GM18867 (cell line): ENCODE results near the gene CEACAM5.
"Not testable (repeated sequence)": the region's sequence is repeated elsewhere in the genome, so short reads cannot be mapped to it uniquely, and the experiment has no call there.

Source experiments
- ATAC-seq: cut with Tn5 transposase; IDR thresholded peaks from one replicate; pipeline ENCODE4 v1.9.1; 2021; ENCODE audit warnings: mild to moderate bottlenecking, moderate library complexity; ENCODE audit not compliant: unreplicated experiment

The CEACAM5 gene

DNA sequence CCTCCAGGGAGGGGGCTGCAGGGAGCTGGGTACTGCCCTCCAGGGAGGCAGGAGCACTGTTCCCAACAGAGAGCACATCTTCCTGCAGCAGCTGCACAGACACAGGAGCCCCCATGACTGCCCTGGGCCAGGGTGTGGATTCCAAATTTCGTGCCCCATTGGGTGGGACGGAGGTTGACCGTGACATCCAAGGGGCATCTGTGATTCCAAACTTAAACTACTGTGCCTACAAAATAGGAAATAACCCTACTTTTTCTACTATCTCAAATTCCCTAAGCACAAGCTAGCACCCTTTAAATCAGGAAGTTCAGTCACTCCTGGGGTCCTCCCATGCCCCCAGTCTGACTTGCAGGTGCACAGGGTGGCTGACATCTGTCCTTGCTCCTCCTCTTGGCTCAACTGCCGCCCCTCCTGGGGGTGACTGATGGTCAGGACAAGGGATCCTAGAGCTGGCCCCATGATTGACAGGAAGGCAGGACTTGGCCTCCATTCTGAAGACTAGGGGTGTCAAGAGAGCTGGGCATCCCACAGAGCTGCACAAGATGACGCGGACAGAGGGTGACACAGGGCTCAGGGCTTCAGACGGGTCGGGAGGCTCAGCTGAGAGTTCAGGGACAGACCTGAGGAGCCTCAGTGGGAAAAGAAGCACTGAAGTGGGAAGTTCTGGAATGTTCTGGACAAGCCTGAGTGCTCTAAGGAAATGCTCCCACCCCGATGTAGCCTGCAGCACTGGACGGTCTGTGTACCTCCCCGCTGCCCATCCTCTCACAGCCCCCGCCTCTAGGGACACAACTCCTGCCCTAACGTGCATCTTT lies 7.8 kb upstream of the CEACAM5 start:
- no peak for ATAC-seq

- ATAC-seq = no peak
These were observed 6.9 kb upstream of the CEACAM5 start for GRCh38 chr19:41701401-41702075.

DNA sequence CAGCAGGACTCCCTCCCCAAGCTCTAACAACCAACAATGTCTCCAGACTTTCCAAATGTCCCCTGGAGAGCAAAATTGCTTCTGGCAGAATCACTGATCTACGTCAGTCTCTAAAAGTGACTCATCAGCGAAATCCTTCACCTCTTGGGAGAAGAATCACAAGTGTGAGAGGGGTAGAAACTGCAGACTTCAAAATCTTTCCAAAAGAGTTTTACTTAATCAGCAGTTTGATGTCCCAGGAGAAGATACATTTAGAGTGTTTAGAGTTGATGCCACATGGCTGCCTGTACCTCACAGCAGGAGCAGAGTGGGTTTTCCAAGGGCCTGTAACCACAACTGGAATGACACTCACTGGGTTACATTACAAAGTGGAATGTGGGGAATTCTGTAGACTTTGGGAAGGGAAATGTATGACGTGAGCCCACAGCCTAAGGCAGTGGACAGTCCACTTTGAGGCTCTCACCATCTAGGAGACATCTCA lies 6.2 kb upstream of the CEACAM5 start:
- ATAC-seq = no peak

GRCh38 chr19:41703602-41704293 lies 4.7 kb upstream of the CEACAM5 start:
- ATAC-seq = no peak

DNA sequence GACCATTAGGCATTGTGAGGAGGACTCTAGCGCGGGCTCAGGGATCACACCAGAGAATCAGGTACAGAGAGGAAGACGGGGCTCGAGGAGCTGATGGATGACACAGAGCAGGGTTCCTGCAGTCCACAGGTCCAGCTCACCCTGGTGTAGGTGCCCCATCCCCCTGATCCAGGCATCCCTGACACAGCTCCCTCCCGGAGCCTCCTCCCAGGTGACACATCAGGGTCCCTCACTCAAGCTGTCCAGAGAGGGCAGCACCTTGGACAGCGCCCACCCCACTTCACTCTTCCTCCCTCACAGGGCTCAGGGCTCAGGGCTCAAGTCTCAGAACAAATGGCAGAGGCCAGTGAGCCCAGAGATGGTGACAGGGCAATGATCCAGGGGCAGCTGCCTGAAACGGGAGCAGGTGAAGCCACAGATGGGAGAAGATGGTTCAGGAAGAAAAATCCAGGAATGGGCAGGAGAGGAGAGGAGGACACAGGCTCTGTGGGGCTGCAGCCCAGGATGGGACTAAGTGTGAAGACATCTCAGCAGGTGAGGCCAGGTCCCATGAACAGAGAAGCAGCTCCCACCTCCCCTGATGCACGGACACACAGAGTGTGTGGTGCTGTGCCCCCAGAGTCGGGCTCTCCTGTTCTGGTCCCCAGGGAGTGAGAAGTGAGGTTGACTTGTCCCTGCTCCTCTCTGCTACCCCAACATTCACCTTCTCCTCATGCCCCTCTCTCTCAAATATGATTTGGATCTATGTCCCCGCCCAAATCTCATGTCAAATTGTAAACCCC lies 2.8 kb upstream of the CEACAM5 start:
- ATAC-seq = no peak

DNA sequence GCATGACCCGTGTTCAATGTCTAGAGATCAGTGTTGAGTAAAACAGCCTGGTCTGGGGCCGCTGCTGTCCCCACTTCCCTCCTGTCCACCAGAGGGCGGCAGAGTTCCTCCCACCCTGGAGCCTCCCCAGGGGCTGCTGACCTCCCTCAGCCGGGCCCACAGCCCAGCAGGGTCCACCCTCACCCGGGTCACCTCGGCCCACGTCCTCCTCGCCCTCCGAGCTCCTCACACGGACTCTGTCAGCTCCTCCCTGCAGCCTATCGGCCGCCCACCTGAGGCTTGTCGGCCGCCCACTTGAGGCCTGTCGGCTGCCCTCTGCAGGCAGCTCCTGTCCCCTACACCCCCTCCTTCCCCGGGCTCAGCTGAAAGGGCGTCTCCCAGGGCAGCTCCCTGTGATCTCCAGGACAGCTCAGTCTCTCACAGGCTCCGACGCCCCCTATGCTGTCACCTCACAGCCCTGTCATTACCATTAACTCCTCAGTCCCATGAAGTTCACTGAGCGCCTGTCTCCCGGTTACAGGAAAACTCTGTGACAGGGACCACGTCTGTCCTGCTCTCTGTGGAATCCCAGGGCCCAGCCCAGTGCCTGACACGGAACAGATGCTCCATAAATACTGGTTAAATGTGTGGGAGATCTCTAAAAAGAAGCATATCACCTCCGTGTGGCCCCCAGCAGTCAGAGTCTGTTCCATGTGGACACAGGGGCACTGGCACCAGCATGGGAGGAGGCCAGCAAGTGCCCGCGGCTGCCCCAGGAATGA lies 1.5 kb upstream of the CEACAM5 start:
- ATAC-seq = no peak

- no peak for ATAC-seq
These were observed 969 bp upstream of the CEACAM5 start for GRCh38 chr19:41707502-41707812.

DNA sequence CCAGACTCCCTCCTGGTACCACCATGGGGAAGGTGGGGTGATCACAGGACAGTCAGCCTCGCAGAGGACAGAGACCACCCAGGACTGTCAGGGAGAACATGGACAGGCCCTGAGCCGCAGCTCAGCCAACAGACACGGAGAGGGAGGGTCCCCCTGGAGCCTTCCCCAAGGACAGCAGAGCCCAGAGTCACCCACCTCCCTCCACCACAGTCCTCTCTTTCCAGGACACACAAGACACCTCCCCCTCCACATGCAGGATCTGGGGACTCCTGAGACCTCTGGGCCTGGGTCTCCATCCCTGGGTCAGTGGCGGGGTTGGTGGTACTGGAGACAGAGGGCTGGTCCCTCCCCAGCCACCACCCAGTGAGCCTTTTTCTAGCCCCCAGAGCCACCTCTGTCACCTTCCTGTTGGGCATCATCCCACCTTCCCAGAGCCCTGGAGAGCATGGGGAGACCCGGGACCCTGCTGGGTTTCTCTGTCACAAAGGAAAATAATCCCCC lies 505 bp upstream of the CEACAM5 start:
- no peak for ATAC-seq

- ATAC-seq = not testable (repeated sequence)
These were observed 1.1 kb downstream of the CEACAM5 start for GRCh38 chr19:41709516-41709915.

DNA sequence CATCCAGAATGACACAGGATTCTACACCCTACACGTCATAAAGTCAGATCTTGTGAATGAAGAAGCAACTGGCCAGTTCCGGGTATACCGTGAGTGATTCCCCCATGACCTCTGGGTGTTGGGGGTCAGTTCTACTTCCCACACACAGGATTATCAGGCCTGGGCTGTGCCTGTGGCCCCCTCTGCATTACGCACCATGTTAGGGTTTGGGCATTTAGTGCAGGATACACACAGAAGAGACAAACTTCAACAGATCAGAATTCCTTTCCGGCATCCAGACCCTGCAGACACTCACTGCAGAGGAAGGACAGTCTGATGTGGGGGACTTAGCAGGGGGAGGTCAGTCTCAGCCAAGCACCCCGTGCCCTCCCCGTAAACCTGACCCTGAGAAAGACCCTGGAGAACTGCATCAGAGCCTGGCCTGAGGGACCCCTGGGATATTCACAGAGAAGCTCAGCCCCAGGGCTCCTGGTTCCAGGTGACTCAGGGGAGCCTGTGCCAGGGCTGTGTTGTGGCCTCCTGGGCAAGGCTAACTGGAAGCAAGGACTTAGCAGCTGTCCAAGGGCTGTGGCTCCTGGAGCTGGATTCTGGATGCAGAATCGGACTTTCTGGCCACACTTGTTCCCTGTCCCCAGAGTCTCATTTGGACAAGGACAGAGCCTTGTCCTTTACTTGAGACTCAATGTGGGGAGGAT lies 1.7 kb downstream of the CEACAM5 start:
- no peak for ATAC-seq

DNA sequence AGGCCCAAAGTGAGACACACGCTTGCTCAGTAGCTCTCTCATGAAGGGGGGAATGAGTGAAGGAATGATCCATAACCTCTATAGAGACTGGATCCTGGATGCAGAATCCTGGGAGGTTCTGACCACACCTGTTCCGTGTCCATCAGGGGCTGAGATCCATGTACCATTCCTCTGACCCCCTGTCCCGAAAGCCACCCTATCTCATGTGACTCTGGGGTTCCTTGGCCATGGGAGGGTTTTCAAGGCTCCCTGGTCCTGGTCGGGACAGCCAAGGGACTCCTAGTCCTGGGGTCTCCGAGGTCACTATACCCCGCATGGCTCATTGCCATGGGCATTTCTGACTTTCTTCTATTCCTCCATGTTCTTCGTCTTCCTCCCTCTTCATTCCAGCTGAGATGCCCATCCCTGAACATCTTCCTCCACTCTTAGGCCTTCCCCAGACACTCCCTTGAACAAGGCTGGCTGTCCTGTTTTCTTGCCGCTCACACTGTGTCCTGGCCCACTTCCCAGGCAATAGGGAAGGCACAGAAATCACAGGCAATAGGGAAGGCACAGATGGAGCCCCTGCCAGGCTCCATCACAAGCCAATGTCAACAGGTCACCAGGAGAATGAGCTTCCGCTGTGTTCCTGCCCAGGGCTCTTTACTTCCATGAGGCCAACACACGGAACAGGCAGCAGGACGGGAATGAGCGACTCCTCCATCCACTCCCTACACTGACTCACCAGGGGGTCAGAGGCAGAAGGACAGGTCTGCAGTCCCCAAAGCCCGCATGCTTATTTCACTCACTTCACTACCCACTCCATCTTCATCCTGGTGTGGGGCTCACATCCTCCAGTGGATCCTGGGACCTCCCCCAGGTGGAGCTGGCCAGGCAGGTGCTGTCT lies 3.2 kb downstream of the CEACAM5 start:
- no peak for ATAC-seq

DNA sequence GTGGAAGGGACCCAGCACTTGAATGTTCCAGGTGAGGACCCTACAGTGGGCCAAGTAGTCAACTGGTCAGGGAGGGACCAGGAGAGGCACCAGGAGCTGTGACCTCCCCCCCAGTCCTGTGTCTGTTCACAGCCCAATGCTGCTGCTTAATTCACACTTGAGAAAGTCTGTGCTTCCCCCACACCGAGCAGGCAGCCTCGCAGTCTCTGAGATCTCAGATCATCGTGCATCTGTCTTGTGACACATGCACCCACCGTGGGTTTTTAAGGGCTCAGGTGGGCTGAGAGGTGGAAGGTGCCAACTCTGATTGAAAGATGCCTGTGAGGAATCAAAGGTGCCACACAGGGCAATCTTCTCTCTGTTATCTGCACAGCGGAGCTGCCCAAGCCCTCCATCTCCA lies 6.2 kb downstream of the CEACAM5 start:
- ATAC-seq = no peak

- ATAC-seq = no peak
These were observed 10.3 kb downstream of the CEACAM5 start for GRCh38 chr19:41718761-41719160.

- no peak for ATAC-seq
These were observed 11.7 kb downstream of the CEACAM5 start for GRCh38 chr19:41720103-41720502.

DNA sequence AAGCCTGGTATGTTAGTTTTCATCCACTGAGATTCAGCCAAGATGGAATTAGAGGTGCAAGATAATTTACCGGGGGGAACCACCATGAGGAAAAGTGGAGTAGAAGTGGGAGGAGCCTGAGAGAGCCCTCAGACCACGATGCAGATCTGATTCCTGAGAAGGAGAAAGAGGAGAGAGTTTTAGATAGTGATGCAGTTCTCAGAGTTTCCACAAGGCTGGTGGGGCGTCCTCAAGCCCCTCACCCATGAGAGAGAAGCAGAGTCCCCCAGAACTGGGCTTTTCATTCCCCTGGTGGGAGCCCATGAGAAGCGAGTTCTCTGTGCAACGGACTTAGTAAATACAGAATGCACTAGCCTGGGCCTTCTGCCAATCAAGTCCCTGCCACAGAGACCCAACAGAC lies 18.1 kb downstream of the CEACAM5 start:
- no peak for ATAC-seq

GRCh38 chr19:41734156-41734555 lies 25.7 kb downstream of the CEACAM5 start:
- ATAC-seq = no peak

DNA sequence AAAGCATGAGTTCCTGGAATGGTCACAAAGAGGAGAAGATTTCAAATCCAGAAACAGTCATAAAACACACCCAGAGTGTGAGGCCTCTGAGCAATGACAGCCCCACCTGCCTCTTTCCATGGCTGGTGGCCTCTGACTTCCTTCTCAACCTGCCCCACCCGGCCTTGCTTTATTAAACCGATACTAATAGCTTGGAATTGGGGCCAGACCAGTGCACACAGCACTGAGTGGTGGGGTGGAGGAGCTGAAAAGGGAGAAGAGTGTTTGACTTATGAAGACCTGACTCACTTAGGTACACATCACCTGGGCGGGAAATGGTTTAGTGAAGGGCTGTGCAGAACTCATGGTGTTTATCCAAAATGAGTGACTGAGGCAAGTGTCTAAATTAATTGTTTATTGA lies 26.2 kb downstream of the CEACAM5 start:
- ATAC-seq = no peak

- no peak for ATAC-seq
These were observed 26.7 kb downstream of the CEACAM5 start for GRCh38 chr19:41735071-41735600.
